Endothelial cell (in vitro differentiated cells): Measurements from ENCODE around the gene SLC9A3. TPM values are rescaled to one million over a fixed set of nuclear protein-coding genes. Genes with fewer than 3 reads are reported as not detected.

ENCODE experiments used
- DNase-seq: peaks from one replicate; pipeline ENCODE4 v3.0.0; 2021; ENCODE audit warnings: low spot score
- H3K27ac Mint-ChIP-seq: one replicate; pipeline ENCODE4 v1.8.0; 2021; ENCODE audit warnings: mixed read lengths, inconsistent platforms; ENCODE audit not compliant: unreplicated experiment
- H3K27me3 Mint-ChIP-seq: one replicate; pipeline ENCODE4 v1.8.0; 2021; ENCODE audit warnings: mild to moderate bottlenecking, moderate library complexity, mixed read lengths, inconsistent platforms; ENCODE audit not compliant: unreplicated experiment
- H3K36me3 Mint-ChIP-seq: one replicate; pipeline ENCODE4 v1.8.0; 2021; ENCODE audit warnings: mild to moderate bottlenecking, low read depth, mixed read lengths, inconsistent platforms; ENCODE audit not compliant: unreplicated experiment
- H3K4me1 Mint-ChIP-seq: one replicate; pipeline ENCODE4 v1.8.0; 2021; ENCODE audit warnings: mild to moderate bottlenecking, mixed read lengths, inconsistent platforms; ENCODE audit not compliant: unreplicated experiment
- H3K4me3 Mint-ChIP-seq: one replicate; pipeline ENCODE4 v1.8.0; 2021; ENCODE audit warnings: mild to moderate bottlenecking, mixed read lengths, inconsistent platforms; ENCODE audit not compliant: unreplicated experiment
- H3K9me3 Mint-ChIP-seq: one replicate; pipeline ENCODE4 v1.8.0; 2021; ENCODE audit warnings: mixed read lengths, inconsistent platforms; ENCODE audit not compliant: unreplicated experiment
- total RNA-seq: library from RNA; stranded (reverse); fragmentation: NEBNext Ultra II Directional; extraction: Animal tissue kit (Norgen Biotek cat#: 25700); gene quantifications from one replicate; pipeline ENCODE4 v1.2.1, GENCODE V29; 2021; ENCODE audit not compliant: unreplicated experiment
- TF ChIP-seq, protein P1 (sequence below): fragments of 200-600 bp; sonication (generic); IDR thresholded peaks from one replicate; pipeline ENCODE4 v1.5.0; 2021; ENCODE audit warnings: antibody characterized with exemption; ENCODE audit not compliant: unreplicated experiment

The SLC9A3 gene
- total RNA-seq, 1 donor from 2014 or later: 1.1 TPM

DNA sequence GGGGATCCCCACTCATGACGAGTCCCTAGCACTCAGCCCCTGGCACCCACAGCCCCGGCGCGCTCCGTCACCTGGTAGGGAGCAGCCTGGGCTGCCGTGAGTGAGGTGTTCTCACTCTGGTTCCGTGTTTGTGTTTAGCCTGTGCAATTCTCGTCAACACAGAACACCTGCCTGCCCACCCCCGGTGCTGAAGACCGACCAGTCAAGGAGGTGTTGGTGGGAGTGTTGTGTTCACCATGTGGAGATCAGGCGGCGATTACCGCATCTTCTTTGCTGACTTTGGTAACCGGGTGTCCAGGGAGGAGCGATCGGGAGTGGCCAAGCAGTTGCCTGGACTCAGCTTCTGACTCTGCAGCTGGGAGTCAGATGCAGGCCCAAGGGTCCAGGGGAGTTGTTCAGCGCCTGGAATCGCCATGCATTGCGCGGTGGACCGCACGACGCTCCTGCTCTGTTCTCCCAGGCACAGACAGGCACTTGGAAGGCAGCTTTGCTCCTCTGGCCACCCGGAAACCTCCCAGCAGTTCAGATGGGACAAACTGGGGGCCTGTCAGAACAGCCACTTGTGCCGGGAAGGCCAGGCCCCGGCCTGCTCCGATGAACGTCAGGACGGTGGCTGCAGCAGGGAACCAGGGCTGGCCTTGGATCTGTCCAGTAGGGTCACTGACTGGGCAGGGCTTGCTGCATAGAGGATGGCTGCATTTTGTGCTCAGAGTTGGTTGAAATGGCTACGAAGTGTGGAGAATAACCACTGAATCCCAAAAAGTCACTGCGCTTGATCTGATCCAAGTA, 53.1 kb downstream of the SLC9A3 start:
- TF ChIP-seq, protein P1, sequence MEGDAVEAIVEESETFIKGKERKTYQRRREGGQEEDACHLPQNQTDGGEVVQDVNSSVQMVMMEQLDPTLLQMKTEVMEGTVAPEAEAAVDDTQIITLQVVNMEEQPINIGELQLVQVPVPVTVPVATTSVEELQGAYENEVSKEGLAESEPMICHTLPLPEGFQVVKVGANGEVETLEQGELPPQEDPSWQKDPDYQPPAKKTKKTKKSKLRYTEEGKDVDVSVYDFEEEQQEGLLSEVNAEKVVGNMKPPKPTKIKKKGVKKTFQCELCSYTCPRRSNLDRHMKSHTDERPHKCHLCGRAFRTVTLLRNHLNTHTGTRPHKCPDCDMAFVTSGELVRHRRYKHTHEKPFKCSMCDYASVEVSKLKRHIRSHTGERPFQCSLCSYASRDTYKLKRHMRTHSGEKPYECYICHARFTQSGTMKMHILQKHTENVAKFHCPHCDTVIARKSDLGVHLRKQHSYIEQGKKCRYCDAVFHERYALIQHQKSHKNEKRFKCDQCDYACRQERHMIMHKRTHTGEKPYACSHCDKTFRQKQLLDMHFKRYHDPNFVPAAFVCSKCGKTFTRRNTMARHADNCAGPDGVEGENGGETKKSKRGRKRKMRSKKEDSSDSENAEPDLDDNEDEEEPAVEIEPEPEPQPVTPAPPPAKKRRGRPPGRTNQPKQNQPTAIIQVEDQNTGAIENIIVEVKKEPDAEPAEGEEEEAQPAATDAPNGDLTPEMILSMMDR: no peak
- peaks cover 7% of the 10 kb centered on the region for H3K27me3 Mint-ChIP-seq
- peak overlapping the region; percentile 65 for H3K4me3 Mint-ChIP-seq
- no peak overlapping the region for H3K27ac Mint-ChIP-seq
- DNase-seq: no peak
- peaks cover 6% of the 10 kb centered on the region for H3K4me1 Mint-ChIP-seq
- H3K9me3 Mint-ChIP-seq: no peaks in the 10 kb centered on the region
- H3K36me3 Mint-ChIP-seq: peaks cover 8% of the 10 kb centered on the region

DNA sequence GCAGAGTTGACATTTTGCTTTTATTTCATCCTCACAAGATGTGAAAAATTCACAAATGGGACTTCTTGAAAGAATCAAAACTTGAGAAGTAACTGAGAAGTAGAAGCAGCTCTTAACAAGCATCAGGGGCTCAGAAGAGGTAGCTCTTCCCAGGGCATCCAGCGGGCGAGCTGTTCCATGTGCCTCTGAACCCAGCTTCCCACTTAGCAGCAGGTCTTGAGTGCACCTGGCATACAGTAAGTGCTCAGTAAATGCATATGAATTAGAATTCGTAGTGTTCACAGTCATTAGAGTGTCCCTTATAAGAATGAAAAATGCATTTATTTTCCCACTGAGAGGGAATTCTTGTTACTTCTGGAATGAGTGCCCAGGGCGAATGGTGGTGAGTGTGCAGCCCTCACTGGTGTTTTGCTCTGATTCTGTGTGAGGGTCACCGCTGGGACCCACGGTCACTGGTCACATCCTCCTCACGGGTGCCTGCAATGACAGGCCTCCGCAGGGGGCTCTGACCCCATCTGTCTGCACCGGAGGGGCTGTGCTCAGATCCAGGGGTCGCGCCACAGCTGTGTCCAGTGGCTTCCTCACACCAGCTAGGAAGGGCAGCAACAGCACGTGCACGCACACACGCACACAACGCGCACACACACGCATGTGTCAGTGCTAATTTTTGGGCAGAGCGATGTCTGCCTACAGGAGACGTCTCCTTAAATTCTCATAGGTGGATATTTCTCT, 54.3 kb downstream of the SLC9A3 start:
- Mint-ChIP-seq H3K4me1 (peaks cover 6% of the 10 kb centered on the region), H3K4me3 (no peak overlapping the region), H3K9me3 (no peaks in the 10 kb centered on the region), H3K27me3 (peaks cover 4% of the 10 kb centered on the region), H3K27ac (no peak overlapping the region), H3K36me3 (peaks cover 8% of the 10 kb centered on the region)
- no peak for DNase-seq
- TF ChIP-seq, protein P1: no peak

DNA sequence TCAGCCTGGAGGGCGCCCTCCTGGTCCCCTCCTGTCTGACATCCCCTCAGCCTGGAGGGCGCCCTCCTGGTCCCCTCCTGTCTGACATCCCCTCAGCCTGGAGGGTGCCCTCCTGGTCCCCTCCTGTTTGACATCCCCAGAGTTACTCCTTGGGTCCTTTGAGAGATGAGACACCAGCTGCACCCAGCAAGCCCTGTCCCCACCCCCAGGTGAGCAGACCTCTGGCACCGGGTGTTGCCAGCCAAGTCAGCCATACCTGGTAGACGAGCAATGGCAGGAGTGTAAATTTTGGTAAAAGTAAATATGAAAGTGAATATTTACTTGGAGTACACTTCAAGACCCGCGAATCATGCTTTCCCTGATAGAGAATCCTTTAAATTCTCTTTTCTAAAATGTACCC, 55.8 kb downstream of the SLC9A3 start:
- Mint-ChIP-seq H3K36me3 (peaks cover 16% of the 10 kb centered on the region), H3K4me3 (no peak overlapping the region), H3K4me1 (peaks cover 6% of the 10 kb centered on the region), H3K27me3 (peaks cover 1% of the 10 kb centered on the region), H3K9me3 (no peaks in the 10 kb centered on the region), H3K27ac (no peak overlapping the region)
- TF ChIP-seq, protein P1: no peak
- no peak for DNase-seq

DNA sequence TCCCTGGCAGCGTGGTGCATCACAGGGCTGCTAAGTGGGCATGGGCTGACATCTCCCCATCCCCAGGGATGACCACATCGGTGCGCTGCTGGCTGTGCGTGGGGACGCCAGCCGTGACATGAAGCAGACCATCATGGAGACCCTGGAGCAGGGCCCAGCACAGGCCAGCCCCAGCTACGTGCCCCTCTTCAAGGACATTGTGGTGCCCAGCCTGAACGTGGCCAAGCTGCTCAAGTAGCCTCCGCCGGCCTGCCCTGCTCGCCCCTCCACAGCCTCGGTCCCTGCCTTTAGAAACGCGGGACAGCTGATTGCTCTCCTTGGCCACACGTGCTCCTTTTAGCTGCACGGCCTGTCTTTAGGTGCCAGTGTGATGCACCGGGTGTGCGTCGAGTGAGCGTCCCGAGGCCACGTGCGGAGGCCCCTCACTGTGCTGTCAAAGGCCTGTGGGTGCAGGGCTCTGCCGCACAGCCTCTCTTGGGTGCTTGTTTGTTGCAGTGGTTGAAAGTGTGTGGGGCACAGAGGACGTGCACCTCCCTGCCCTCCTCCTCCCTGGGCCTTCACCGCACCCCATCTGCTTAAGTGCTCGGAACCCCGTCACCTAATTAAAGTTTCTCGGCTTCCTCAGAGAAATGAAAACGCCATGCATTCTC, 57.5 kb downstream of the SLC9A3 start:
- TF ChIP-seq, protein P1: no peak
- no peak for DNase-seq
- Mint-ChIP-seq H3K27me3 (peaks cover 3% of the 10 kb centered on the region), H3K36me3 (peaks cover 22% of the 10 kb centered on the region), H3K4me1 (peaks cover 3% of the 10 kb centered on the region), H3K9me3 (no peaks in the 10 kb centered on the region), H3K4me3 (no peak overlapping the region), H3K27ac (no peak overlapping the region)
